ENCODE data around the gene BRD1. TPM values are rescaled to one million over a fixed set of nuclear protein-coding genes. Genes with fewer than 3 reads are reported as not detected.

Gene BRD1
- total RNA-seq, 1 experiment from 2014 or later: 11.6 TPM

- no peak for DNase-seq (ENCODE audit: low read depth)
Measured at GRCh38 chr22:49753961-49754695, 73.5 kb downstream of the BRD1 start.

GRCh38 chr22:49753276-49753890 lies 74.3 kb downstream of the BRD1 start:
- no peak for DNase-seq (ENCODE audit: low read depth)

GRCh38 chr22:49752598-49753091 lies 75.0 kb downstream of the BRD1 start:
- no peak for DNase-seq (ENCODE audit: low read depth)

- DNase-seq (ENCODE audit: low read depth): no peak
Measured at GRCh38 chr22:49751966-49752597, 75.6 kb downstream of the BRD1 start.

GRCh38 chr22:49751318-49751965 lies 76.2 kb downstream of the BRD1 start:
- DNase-seq (ENCODE audit: low read depth): no peak

- no peak for DNase-seq (ENCODE audit: low read depth)
Measured at GRCh38 chr22:49749885-49750510, 77.7 kb downstream of the BRD1 start.

GRCh38 chr22:49749227-49749626 lies 78.4 kb downstream of the BRD1 start:
- no peak for DNase-seq (ENCODE audit: low read depth)

DNA sequence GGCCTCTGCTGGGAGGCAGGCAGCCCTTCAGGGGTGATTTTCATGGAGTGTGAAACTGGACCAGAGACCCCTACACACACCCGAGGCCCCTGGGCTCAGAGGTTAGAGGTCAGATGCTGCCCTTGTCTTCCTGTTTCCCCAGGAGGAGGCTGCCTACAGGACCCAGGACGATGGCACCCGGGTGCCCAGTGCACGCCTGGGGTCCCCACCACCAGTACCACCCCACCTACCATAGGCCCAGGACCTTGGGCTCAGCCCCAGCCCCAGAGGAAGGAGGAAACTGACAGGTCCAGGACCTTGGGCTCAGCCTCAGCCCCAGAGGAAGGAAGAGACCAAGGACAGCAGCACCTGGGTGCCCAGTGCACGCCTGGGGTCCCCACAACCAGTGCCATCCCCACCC lies 79.2 kb downstream of the BRD1 start:
- no peak for DNase-seq (ENCODE audit: low read depth)

GRCh38 chr22:49747716-49748115 lies 80.0 kb downstream of the BRD1 start:
- no peak for DNase-seq (ENCODE audit: low read depth)

DNA sequence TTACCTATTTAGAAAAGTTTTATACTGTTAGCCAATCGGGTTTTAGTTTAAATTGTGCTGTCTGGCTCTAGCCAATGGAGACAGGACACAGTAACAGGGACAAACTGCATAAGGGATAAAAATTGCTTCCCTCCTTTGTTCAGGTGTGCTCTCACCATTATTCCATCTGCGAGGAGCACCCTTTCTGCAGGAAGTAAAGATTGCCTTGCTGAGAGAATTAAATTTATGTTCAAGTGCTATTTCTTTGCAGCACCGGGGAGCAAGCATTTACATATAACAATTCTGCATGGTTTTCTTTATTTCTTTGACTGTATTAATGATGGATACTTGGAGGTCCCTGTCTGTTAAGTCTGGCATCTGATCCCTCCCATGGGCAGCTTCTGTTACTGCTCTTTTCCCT lies 80.5 kb downstream of the BRD1 start:
- DNase-seq (ENCODE audit: low read depth): no peak

DNA sequence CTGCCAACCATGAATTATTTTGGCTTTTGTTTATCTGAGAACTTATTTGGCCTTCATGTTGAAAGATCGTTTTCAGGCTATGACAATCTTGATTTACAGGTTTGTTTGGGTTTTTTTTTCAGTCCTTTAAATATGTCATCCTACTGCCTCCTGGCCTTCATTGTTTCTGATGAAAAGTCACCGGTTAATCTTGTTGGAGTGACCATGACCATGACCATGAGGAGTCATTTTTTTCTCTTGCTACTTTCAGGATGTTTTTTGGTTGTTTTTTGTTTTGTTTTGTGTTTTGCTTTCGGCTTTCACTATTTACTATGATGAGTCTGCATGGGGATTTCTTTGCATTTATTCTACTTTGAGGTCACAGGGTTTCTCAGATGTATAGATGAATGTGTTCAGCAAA lies 81.6 kb downstream of the BRD1 start:
- DNase-seq (ENCODE audit: low read depth): no peak

- no peak for DNase-seq (ENCODE audit: low read depth)
Measured at GRCh38 chr22:49740242-49740641, 87.4 kb downstream of the BRD1 start.

DNA sequence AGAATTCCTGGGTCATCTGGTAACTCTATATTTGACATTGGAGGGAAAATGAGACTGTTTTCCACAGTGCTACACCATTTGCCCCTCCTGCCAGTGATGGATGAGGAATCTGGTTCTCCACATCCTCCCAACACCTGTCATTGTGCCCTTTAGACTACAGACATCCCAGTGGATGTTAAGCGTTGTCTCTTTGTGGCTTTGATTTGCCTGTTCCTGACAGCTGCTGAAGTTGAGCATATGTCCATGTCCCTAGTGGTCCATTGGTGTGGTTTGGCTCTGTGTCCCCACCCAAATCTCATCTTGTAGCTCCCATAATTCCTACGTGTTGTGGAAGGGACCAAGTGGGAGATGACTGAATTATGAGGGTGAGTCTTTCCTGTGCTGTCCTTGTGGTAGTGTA lies 88.5 kb downstream of the BRD1 start:
- DNase-seq (ENCODE audit: low read depth): no peak

DNA sequence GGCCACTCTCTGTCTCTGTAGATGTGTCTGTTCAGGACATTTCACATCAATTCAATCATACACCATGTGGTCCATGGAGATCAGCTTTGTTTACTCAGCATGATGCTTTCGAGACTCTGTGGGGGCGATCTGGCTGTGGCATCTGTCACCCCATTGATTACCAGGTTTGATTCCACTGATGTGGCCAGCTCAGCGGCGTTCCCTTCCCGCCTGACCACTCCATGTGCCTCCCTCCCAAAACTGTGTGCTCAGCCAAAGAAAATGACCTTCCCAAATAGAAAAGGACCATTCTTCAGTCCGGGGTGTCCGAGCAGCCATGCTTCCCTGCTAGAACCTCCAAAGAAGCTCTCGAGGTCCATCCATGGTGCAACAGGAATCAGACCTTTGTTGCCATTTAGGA lies 89.1 kb downstream of the BRD1 start:
- no peak for DNase-seq (ENCODE audit: low read depth)

GRCh38 chr22:49738006-49738405 lies 89.7 kb downstream of the BRD1 start:
- no peak for DNase-seq (ENCODE audit: low read depth)

DNA sequence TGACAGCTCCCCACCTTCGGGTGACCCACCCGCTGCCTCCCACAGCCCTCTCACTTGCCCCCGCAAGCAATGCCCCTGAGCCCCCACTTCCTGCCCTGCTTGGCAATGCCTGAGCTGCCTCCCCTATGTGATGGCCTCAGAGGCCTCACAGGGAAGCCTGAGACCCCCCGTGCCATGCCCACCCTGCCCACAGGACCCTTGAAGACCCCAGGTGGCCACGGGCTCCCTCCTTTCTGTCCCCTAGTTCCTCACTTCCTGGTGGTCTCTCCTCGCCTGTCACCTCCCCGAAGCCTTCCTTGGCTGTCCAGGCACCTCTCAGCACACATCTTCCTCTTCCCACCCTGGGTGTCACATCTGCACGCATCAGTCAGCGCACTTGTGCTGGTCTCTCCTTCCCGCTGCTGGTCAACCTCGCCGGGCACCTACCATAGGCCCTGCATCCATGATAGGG lies 90.5 kb downstream of the BRD1 start:
- DNase-seq (ENCODE audit: low read depth): no peak

- no peak for DNase-seq (ENCODE audit: low read depth)
Measured at GRCh38 chr22:49736538-49736937, 91.1 kb downstream of the BRD1 start.

DNA sequence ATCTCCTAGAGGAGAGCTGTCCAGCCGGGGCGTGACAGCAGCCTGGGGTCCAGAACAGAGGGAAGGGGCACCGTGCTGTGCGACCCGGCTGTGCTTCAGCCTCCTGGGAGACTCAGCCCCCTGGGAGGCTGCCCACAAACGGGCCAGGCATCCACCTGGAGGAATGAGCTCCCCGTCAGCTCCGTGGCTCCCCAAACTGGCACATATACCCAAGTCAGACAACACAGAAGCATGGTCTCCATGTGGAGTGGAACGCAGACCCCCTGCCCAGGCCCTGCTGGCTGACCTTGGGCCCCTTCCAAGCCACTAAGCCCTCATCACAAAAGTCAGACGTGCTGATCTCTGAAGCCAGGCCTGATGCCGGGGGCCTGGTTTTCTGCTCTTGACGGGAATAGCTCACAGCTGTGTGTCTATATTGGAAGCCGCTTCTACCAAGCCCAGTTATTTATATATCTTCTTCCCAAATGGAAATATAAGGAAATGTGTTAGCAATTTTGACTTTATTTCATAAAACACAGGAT lies 91.7 kb downstream of the BRD1 start:
- DNase-seq (ENCODE audit: low read depth): no peak

DNA sequence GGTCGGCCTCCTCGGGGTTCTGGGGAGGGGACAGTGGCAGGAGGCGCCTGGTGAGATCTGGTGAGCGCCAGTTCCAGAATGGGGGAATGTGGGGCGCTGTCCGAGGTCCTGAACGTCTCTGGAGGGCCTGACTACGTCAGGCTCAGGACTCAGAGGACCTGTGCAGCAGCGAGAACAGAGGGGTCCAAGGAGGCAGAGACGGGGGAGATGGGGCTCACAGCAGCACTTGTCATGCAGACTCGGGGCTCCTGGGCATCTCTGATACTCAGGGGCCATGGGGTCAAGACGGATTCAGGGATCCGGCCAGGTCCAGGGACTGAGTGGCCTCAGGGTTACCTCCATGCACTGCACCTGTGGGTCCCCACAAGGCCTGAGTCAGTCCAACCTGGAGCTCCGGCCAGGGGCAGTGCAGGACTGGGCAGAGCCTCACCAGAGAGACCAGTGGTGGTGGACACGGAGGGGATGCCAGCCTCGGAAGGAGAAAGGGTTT lies 92.2 kb downstream of the BRD1 start:
- DNase-seq (ENCODE audit: low read depth): no peak

DNA sequence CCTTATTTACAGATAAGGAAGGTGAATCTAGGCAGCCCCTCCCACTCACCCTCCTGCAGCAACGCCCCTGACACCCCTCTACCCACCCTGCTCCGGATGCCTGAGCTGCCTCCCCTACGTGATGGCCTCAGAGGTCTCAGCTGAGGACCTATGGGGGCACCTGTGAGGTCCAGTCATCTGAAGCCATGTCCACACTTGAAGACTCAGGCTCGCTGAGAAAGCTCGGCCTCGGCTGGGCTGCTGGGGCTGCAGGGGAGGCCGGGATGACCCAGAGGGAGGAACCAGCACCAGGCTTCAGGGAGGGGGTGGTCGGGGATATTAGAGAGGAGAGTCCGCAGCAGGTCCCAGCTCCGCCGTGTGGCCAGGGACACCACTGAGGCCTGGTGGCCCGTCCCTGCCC lies 92.8 kb downstream of the BRD1 start:
- no peak for DNase-seq (ENCODE audit: low read depth)

DNA sequence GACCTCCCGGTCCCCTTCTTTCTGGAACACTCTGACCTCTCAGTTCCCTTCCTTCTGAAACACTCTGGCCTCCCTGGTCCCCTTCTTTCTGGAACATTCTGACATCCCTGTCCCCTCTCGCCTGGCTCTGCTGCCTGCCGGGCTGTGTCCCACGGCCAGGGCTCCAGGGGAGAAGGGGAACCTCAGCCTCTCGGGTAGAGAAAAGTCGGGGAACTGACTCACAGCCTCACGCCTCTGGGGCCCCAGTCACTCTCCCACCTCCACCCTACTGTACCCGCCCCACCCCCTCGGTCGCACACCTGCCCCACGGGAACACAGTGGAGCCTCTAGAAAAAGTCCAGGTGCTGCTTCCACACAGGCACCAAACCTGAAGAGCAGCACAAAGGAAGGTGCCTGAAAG lies 93.3 kb downstream of the BRD1 start:
- DNase-seq (ENCODE audit: low read depth): no peak
